ENCODE results near the gene CAMK1.

- TF ChIP-seq REST (IDR thresholded peaks at IDR 0.05; ENCODE audit: insufficient read depth in 1 of 2, low read depth in 2 of 2, low read length in 2 of 2) (no peak), POLR2AphosphoS5 (IDR thresholded peaks at IDR 0.05; ENCODE audit: low read depth, low read length) (no peak), SIN3A (IDR thresholded peaks at IDR 0.05; ENCODE audit: borderline replicate concordance, insufficient read depth, low read length) (no peak), TAF1 (IDR thresholded peaks at IDR 0.05; ENCODE audit: borderline replicate concordance, insufficient read depth, low read length) (no peak)
Measured at GRCh38 chr3:9803494-9803893, 33.7 kb upstream of the CAMK1 start.
